ENCODE data around the gene MCF2L. TPM values are rescaled to one million over a fixed set of nuclear protein-coding genes. Genes with fewer than 3 reads are reported as not detected.
A peak's percentile ranks its signal among the peaks of the same experiment; 100 is the strongest.

The MCF2L gene
- total RNA-seq, 2 experiments from 2014 or later = 13.0 to 13.5 TPM

DNA sequence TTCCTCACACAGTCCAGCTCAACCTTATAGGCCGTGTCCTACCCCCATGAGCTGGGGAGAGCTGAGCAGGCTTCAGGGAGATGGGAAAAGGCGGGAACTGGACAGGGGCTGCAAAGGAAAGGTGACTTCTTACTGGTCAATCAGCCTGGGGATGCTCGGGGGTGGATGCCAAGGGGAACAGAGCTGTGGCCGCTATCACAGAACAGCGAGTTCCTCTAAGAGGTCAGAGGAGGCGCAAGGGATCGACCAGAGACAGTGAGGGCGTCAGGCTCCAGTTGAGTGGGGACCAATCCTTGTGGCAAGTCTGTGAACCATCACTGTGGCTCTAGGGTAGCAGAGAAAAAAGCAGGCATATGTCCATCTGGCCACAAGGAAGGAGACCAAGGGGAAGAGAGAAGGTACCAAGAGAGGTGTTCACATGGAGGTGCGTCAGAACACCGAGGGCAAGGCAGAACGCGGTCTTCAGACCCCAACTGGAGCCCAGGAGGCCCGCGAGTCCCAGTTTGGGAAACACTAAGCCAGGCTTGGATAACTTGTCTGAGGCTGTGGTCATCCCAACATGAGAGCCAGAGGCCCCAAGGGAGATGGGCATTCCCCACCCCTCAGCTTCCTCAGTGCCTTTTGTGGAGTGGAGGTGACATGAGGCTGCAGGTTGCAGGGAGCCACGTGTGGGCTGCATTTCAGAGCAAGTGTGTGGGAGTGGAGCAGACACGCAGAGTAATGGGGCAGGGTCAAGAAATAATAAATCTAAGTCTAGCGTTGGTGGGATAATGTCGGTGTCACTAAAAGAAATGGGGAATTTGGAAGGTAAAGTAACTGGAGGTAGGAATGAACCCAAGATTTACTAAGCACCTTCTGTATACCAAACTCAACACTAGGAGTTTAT, 157.5 kb downstream of the MCF2L start:
- ChIA-PET POLR2A (no interaction called here), CTCF (no interaction called here)
- H3K4me3 Mint-ChIP-seq = no peak overlapping the region
- peaks cover 0 to 10% of the 10 kb centered on the region in 2 experiments for H3K9me3 ChIP-seq (ENCODE audit: control insufficient read depth in 1 of 2, insufficient read depth in 1 of 2, low read length in 2 of 2)
- peaks cover 6% of the 10 kb centered on the region for H3K4me1 Mint-ChIP-seq (ENCODE audit: low read depth)
- no peaks in the 10 kb centered on the region for H3K9me3 Mint-ChIP-seq
- H3K27ac ChIP-seq (ENCODE audit: low read depth in 1 of 2, low read length in 2 of 2) = no peak overlapping the region
- H3K27ac Mint-ChIP-seq = no peak overlapping the region
- H3K4me1 ChIP-seq (ENCODE audit: insufficient read depth, low read length) = peaks cover 13% of the 10 kb centered on the region
- intact Hi-C loops (cut with DNase I, micrococcal nuclease) = no loop called here
- H3K27me3 ChIP-seq (ENCODE audit: control insufficient read depth in 1 of 2, insufficient read depth in 2 of 2, low read length in 2 of 2) = peaks cover 4 to 7% of the 10 kb centered on the region in 2 experiments
- no peaks in the 10 kb centered on the region for H3K36me3 Mint-ChIP-seq (ENCODE audit: low read depth)
- ATAC-seq (ENCODE audit: poor library complexity) = no peak
- no peaks in the 10 kb centered on the region for H3K36me3 ChIP-seq (ENCODE audit: insufficient read depth, low read length)
- H3K27me3 Mint-ChIP-seq = peaks cover 35% of the 10 kb centered on the region
- TF ChIP-seq, protein P1, sequence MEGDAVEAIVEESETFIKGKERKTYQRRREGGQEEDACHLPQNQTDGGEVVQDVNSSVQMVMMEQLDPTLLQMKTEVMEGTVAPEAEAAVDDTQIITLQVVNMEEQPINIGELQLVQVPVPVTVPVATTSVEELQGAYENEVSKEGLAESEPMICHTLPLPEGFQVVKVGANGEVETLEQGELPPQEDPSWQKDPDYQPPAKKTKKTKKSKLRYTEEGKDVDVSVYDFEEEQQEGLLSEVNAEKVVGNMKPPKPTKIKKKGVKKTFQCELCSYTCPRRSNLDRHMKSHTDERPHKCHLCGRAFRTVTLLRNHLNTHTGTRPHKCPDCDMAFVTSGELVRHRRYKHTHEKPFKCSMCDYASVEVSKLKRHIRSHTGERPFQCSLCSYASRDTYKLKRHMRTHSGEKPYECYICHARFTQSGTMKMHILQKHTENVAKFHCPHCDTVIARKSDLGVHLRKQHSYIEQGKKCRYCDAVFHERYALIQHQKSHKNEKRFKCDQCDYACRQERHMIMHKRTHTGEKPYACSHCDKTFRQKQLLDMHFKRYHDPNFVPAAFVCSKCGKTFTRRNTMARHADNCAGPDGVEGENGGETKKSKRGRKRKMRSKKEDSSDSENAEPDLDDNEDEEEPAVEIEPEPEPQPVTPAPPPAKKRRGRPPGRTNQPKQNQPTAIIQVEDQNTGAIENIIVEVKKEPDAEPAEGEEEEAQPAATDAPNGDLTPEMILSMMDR (IDR thresholded peaks at IDR 0.05) = no peak
- no peak for DNase-seq
- H3K4me3 ChIP-seq (ENCODE audit: low read length) = no peak overlapping the region

DNA sequence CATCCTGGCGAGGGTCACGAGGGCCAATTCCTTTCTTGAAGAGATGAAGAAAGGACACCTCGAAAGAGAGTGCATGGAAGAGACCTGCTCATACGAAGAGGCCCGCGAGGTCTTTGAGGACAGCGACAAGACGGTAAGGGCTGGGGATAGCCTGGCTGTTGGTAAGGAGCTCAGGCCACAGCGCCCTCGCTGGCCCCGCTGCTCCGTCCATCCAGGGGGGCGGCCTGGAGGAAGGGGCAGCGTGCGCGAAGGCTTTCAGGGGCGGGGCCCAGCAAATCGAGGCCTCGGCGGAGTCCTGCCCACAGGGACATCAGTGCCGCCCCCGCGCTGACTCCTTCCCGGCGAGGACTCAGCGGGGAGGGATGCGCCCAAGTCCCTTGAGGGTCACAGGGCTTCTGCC, 160.5 kb downstream of the MCF2L start:
- Histone ChIP-seq H3K4me1 (ENCODE audit: insufficient read depth, low read length) (peaks cover 13% of the 10 kb centered on the region), H3K9me3 (ENCODE audit: control insufficient read depth in 1 of 2, insufficient read depth in 1 of 2, low read length in 2 of 2) (peaks cover 0 to 10% of the 10 kb centered on the region in 2 experiments), H3K27me3 (ENCODE audit: control insufficient read depth in 1 of 2, insufficient read depth in 2 of 2, low read length in 2 of 2) (peaks cover 4 to 7% of the 10 kb centered on the region in 2 experiments), H3K36me3 (ENCODE audit: insufficient read depth, low read length) (no peaks in the 10 kb centered on the region), H3K4me3 (ENCODE audit: low read length) (peak overlapping the region; percentile 40), H3K27ac (ENCODE audit: low read depth in 1 of 2, low read length in 2 of 2) (no peak overlapping the region)
- Mint-ChIP-seq H3K27me3 (peaks cover 35% of the 10 kb centered on the region), H3K4me3 (peak overlapping the region; percentile 51), H3K9me3 (no peaks in the 10 kb centered on the region), H3K36me3 (ENCODE audit: low read depth) (no peaks in the 10 kb centered on the region), H3K4me1 (ENCODE audit: low read depth) (peaks cover 6% of the 10 kb centered on the region), H3K27ac (no peak overlapping the region)
- DNase-seq = no peak
- intact Hi-C loops (cut with DNase I, micrococcal nuclease) = no loop called here
- CTCF ChIA-PET = no interaction called here
- TF ChIP-seq, protein P1 (IDR thresholded peaks at IDR 0.05) = no peak
- no peak for ATAC-seq (ENCODE audit: poor library complexity)
- POLR2A ChIA-PET = interaction anchor here (1.2 kb wide), 1 partner anchor 24 kb away, joined by 3 read pairs; no protein-coding TSS in a partner anchor

DNA sequence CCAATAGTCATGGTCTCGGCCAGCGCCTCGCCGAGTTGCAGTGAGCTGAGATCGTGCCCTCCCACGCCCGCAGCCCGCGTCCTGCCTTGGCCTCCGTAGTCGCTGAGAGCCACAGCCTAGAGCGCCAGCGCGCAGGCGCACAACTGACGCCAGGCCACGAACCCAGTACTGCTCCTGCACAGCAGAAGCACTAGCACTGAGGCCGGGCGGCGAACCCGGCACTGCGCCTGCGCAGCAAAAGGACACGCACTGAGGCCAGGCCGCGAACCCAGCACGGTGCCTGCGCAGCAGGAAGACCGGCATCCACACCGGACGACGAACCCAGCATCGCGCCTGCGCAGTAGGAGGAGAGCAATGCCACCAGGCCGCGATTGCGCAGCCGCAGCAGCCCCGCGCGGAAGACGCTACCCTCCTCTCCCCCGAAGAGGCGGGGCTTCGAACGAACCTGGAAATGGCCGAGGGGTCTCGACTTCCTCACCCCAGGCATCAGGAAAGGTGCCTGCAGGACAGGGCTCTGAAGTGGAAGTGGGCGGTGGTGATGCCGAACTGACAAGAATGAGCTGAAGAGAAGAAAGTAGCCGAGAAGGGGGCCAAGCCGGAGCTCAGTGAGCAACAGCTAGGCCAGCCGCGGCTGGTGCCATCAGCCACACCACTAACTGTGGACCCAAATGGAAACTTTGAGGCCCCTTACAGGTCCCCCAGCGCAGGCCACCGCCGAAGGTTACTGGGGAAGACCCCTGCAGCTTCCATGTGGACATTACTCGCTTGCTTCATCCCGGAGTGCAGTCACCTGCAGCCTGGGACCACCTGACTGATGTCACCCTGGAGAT, 161.1 kb downstream of the MCF2L start:
- no peaks in the 10 kb centered on the region for H3K36me3 Mint-ChIP-seq (ENCODE audit: low read depth)
- ATAC-seq (ENCODE audit: poor library complexity) = no peak
- ChIA-PET CTCF (no interaction called here), POLR2A (interaction anchor here (1.2 kb wide), 1 partner anchor 23 kb away, joined by 3 read pairs; no protein-coding TSS in a partner anchor)
- H3K4me3 Mint-ChIP-seq = peak overlapping the region; percentile 68
- H3K9me3 Mint-ChIP-seq = no peaks in the 10 kb centered on the region
- H3K4me1 Mint-ChIP-seq (ENCODE audit: low read depth) = peaks cover 6% of the 10 kb centered on the region
- no peak overlapping the region for H3K27ac Mint-ChIP-seq
- DNase-seq = peak in 6 of 14 experiments; percentile 24 to 59 (median 34)
- TF ChIP-seq, protein P1 (IDR thresholded peaks at IDR 0.05) = no peak
- H3K36me3 ChIP-seq (ENCODE audit: insufficient read depth, low read length) = no peaks in the 10 kb centered on the region
- H3K4me1 ChIP-seq (ENCODE audit: insufficient read depth, low read length) = peaks cover 13% of the 10 kb centered on the region
- H3K27me3 ChIP-seq (ENCODE audit: control insufficient read depth in 1 of 2, insufficient read depth in 2 of 2, low read length in 2 of 2) = peaks cover 4 to 7% of the 10 kb centered on the region in 2 experiments
- H3K9me3 ChIP-seq (ENCODE audit: control insufficient read depth in 1 of 2, insufficient read depth in 1 of 2, low read length in 2 of 2) = peaks cover 0 to 10% of the 10 kb centered on the region in 2 experiments
- H3K4me3 ChIP-seq (ENCODE audit: low read length) = peak overlapping the region; percentile 40
- intact Hi-C loops (cut with DNase I, micrococcal nuclease) = no loop called here
- H3K27ac ChIP-seq (ENCODE audit: low read depth in 1 of 2, low read length in 2 of 2) = no peak overlapping the region
- peaks cover 35% of the 10 kb centered on the region for H3K27me3 Mint-ChIP-seq

All from CD4-positive, alpha-beta T cell (primary cell).